Activated CD4-positive, CD25-positive, alpha-beta regulatory T cell treated with anti-CD3 and anti-CD28 coated beads, Interleukin-2, amount 50 U/mL, for 72 hours (primary cell): Measurements from ENCODE around the gene C1S.
"Not testable (repeated sequence)": the region's sequence is repeated elsewhere in the genome, so short reads cannot be mapped to it uniquely, and the experiment has no call there.

Source experiments
- DNase-seq: peaks from one replicate; pipeline ENCODE4 v3.0.0; 2021

C1S gene

GRCh38 chr12:7047306-7047705 lies 13.2 kb upstream of the C1S start:
- DNase-seq: no peak

GRCh38 chr12:7049445-7049951 lies 11.0 kb upstream of the C1S start:
- not testable (repeated sequence) for DNase-seq

- DNase-seq: not testable (repeated sequence)
Measured at GRCh38 chr12:7049973-7050372, 10.5 kb upstream of the C1S start.

GRCh38 chr12:7054925-7055324 lies 5.6 kb upstream of the C1S start:
- no peak for DNase-seq

- DNase-seq: not testable (repeated sequence)
Measured at GRCh38 chr12:7055736-7056135, 4.8 kb upstream of the C1S start.

GRCh38 chr12:7058163-7058845 lies 2.2 kb upstream of the C1S start:
- no peak for DNase-seq

- no peak for DNase-seq
Measured at GRCh38 chr12:7058850-7059395, 1.6 kb upstream of the C1S start.

GRCh38 chr12:7059780-7060179 lies 738 bp upstream of the C1S start:
- no peak for DNase-seq

GRCh38 chr12:7061138-7061537 lies 620 bp downstream of the C1S start:
- DNase-seq: no peak

GRCh38 chr12:7061596-7061995 lies 1.1 kb downstream of the C1S start:
- no peak for DNase-seq

GRCh38 chr12:7064516-7064915 lies 4.0 kb downstream of the C1S start:
- DNase-seq: no peak

GRCh38 chr12:7065073-7065623 lies 4.6 kb downstream of the C1S start:
- DNase-seq: no peak

GRCh38 chr12:7066596-7066995 lies 6.1 kb downstream of the C1S start:
- DNase-seq: no peak

GRCh38 chr12:7067096-7067495 lies 6.6 kb downstream of the C1S start:
- DNase-seq: no peak

GRCh38 chr12:7068240-7068993 lies 7.9 kb downstream of the C1S start:
- DNase-seq: no peak

GRCh38 chr12:7068994-7069346 lies 8.5 kb downstream of the C1S start:
- DNase-seq: no peak

- DNase-seq: no peak
Measured at GRCh38 chr12:7069386-7069785, 8.9 kb downstream of the C1S start.

GRCh38 chr12:7072035-7072434 lies 11.5 kb downstream of the C1S start:
- no peak for DNase-seq

GRCh38 chr12:7072554-7072953 lies 12.0 kb downstream of the C1S start:
- no peak for DNase-seq

GRCh38 chr12:7073946-7074345 lies 13.4 kb downstream of the C1S start:
- no peak for DNase-seq

- DNase-seq: no peak
Measured at GRCh38 chr12:7075518-7075917, 15.0 kb downstream of the C1S start.

- no peak for DNase-seq
Measured at GRCh38 chr12:7075939-7076338, 15.4 kb downstream of the C1S start.

- no peak for DNase-seq
Measured at GRCh38 chr12:7076493-7076892, 16.0 kb downstream of the C1S start.

GRCh38 chr12:7078163-7078562 lies 17.6 kb downstream of the C1S start:
- no peak for DNase-seq
